HG02884 (cell line): ENCODE measurements around the gene SERAC1.

ENCODE experiments used
- ATAC-seq: cut with Tn5 transposase; IDR thresholded peaks from one replicate; pipeline ENCODE4 v1.9.1; 2021; ENCODE audit warnings: mild to moderate bottlenecking, moderate library complexity; ENCODE audit not compliant: unreplicated experiment

The SERAC1 gene

DNA sequence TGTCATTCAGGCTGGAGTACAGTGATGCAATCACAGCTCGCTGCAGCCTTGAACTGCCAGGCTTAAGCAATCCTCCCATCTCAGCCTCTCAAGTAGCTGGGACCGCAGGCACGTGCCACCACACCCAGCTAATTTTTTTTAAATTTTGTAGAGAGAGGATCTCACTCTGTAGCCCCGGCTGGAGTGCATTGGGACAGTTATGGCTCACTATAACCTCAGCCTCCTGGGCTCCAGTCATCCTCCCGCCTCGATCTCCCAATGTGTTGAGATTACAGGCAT, 86.5 kb downstream of the SERAC1 start:
- ATAC-seq, result no peak

DNA sequence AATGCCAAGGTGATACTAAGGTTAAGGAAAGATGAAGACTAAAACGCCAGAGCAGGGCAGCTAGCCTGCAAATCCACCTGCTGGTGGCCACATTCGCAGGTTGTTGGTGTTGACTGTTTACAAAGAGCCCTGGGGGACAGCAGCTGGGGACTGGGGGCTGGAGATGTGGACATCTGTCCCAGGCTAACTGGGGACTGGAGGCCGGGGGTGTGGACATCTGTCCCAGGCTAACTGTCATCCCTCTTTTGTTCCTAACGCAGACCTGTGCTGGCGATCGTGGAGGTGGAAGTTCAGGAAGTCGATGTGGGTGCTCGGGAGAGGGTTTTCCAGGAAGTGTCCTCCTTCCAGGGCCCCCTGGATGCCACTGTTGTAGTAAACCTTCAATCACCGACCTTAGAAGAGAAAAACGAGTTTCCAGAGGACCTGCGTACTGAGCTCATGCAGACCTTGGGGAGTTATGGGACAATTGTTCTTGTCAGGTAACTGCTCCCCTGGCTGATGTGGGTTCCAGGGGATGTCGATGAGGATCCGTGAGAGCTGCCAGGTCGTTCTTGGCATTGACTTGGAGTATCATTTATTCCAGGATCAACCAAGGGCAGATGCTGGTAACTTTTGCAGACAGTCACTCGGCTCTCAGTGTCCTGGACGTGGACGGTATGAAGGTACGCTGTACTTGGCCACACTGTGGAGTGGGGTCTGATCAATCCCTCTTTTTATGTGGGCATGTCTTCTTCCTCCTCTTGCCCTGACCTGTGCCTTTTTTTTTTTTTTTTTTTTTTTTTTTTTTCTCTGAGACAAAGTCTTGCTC, 87.0 kb downstream of the SERAC1 start:
- no peak for ATAC-seq

DNA sequence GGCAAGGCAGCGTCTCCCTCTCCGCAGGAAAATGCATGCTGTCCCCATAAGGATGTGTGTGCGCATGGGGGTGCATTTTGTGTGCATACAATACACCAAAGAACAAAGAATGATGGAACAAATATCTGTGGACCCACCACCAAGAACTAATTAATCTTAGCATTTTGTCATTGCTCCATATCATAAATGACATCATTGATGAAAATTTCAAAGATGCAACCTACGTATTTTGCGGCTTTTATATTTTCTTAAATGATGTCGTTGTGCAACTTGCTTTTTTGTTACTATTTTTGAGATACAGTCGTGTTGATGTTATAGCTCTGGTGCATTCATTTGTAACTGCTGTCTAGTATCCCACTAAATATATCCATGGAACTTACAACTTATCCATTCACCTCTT, 89.7 kb downstream of the SERAC1 start:
- ATAC-seq, result no peak

DNA sequence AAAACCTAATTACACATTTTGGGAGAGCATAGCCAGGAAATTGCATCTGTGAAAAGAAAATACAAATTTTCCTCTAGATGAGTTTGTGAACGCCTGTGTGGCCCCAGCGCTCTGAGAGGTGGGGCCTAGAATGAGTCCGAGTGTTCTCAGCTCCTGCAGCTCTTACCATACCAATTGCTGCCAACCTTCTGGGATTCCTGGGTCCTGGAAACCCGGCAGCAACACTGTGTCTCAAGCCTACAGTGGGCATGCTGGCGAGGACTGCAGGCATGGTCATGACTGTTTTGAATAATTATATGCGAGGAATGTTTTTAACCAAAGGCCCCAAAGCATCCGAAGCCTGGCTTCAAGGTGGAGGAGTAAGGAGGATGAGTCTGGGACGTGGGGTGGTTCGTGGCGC, 90.4 kb downstream of the SERAC1 start:
- no peak for ATAC-seq

DNA sequence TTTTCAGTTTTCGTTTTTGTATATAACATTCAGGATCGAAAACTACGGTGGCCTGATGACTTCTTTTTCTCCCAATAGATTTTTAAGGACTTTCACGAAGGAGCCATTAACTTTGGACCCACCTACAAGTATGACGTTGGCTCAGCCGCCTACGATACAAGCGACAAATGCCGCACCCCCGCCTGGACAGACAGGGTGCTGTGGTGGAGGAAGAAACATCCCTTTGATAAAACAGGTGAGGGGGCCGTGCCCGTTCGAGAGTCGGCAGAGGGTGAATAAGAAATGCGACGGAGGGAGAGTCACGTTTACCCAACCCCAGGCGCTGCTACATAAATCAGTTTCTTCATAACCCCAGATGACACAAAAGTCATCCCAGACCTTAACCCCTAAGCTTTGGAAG, 91.5 kb downstream of the SERAC1 start:
- no peak for ATAC-seq

DNA sequence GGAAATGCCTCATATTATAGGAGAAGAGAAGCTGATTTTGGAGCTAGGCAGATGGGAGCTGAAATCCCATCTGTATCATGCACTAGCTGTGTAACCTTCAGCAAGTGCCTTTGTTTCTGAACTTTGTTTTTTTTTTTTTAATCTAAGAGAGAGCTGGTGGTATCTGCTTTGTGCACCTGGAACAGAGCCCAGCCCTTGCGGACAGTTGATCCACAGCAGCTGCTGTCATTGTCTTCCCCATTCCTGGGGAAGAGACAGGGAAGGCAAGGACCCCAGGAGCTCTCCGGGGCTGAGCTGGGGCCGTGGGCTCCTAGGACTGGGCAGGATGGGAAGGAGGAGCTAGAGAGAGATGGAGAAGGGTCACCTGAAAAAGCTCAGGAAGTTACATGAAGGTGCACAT, 94.3 kb downstream of the SERAC1 start:
- no peak for ATAC-seq

DNA sequence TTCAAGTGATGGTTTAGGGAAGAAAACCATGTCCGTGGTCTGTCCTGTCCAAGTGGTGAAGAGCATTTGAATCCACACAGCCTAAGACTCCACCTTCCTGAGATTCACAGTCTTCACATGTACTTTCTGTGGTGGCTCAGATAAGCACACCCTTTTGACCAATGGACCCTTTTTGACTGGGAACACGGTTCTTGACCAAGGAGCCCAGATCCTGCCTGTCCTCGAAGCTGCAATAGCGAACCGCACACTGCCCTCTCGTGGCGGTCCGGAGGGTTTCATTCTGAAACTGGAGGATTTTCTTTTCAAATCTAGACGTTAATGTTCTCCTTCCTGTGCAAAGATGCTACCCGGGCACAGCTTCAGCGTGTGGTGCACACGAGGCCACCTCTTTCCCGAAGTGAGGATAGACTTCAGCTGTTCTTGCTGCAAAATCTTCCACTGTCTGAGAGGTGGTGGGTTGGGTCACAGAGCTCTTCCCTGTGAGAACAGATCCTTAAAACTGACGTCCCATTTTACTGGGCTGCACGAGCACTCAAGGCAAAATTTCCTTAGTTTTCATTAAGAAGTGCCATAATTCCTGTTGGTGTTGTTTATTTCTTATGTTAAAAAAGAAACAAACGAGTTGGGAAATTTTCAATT, 95.9 kb downstream of the SERAC1 start:
- ATAC-seq, result no peak

DNA sequence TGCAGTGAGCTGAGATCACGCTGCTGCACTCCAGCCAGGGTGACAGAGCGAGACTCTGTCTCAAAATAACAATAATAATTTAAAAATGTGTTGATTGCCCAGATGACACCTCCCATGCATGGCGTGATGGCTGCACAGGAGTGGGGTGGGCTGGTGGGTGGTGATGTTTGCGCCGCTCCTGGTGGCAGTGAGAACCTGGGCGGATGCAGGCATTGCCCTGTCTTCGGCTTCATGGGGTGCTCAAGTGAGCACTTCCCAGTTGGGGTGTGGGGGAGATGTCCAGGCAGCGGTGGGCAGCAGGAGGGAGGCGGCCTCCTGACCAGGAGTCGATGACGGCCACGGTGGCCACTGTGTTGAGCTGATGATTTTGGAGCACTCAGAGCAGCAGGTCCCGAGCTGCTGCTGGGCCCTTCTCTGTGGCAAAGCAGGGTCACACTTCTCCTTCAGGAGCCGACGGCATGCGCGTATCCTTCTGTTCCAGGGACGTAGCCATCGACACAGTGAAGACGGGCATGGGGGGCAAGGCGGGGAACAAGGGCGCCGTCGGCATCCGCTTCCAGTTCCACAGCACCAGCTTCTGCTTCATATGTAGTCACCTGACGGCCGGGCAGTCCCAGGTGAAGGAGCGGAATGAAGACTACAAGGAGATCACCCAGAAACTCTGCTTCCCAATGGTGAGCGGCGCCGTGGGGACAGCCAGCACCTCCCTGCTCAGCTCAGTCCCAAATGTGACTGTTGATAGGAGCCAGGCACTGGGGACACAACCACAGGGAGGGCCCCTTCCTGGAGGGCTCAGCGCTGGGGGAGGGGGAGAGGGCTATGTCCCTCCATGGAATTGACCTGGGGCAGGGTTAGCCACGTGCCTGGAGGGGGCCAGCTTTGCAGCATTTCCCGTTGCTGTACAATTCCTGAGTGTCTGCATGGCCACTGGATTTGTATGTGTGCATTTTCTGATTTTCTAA, 96.7 kb downstream of the SERAC1 start:
- ATAC-seq, result no peak

DNA sequence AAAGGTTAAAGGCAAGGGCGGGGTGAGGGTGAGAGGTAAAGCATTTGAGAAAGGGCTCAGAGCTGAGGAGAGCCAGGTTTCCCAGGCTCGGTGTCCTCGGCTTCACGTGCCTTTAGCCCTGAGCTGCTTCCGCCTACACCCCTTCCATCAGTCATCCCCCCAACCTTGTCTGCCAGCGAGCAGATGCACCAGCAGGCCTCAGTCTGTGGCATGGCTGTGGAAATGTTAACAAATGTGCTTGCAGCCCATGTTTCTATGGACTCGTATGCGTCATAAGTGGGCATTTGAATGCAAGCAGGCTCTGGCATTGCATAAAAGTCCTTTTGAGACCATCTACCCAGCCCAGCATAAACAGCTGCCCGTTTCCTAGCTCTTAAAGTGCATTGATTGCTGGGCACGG, 97.5 kb downstream of the SERAC1 start:
- ATAC-seq, result no peak

DNA sequence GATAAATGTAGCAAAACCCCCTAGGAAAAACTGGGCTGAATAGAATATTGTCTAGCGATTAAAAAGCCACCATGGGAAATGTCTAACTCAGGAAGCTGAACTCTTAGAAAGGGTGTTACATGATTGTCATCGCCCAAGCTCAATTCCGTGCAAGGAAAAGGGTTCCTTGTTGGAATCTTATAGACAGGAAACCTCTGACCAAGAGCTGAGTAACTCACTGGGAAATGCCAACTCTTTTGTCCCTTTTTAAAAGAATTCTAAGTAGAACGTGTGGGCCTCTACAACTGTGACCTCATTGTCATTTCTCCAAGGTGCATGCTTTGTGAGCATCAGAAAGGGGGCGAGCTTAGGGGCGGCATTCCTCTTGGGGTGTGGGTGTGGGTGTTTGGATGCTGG, 98.3 kb downstream of the SERAC1 start:
- ATAC-seq, result no peak

DNA sequence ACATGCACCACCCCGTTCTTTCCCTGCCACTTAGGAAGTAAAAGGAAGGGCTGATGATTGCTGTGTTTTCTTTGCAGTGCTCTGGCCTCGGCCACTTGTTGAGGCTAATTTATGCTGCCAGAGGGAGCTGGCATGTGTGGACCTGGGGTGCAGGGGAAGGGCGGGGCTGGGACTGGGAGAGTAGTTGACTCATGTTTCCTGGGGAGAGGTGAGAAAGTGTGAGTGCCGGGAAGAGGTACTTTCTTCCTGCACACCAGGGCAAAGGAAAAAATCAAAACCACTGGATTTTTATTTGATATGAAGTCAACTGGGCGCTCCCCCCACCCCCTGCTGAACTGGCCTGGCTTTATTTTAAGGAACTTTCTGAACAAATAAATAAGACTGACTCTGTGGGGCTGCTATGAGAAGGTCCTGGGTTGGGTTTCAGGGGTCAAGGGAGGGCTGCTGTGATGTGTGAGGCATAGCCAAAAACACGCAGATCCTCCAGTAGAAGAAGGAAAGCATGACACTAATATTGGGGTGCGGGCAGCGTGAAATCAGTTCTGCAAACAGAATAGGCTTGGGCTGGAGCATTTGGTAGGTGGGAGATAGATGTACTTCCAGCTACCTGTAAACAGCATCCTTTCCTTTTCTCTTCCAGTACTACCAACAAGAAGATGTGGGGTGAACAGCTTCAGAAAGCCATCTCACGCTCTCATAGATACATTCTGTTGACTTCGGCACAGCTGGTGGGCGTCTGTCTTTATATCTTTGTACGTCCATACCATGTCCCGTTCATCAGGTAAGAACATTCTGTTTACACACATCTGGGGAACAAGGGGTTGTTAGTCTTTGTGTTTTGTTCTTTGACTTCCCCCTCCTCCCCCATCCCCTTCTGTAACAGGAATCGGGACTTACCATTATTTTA, 98.9 kb downstream of the SERAC1 start:
- no peak for ATAC-seq

DNA sequence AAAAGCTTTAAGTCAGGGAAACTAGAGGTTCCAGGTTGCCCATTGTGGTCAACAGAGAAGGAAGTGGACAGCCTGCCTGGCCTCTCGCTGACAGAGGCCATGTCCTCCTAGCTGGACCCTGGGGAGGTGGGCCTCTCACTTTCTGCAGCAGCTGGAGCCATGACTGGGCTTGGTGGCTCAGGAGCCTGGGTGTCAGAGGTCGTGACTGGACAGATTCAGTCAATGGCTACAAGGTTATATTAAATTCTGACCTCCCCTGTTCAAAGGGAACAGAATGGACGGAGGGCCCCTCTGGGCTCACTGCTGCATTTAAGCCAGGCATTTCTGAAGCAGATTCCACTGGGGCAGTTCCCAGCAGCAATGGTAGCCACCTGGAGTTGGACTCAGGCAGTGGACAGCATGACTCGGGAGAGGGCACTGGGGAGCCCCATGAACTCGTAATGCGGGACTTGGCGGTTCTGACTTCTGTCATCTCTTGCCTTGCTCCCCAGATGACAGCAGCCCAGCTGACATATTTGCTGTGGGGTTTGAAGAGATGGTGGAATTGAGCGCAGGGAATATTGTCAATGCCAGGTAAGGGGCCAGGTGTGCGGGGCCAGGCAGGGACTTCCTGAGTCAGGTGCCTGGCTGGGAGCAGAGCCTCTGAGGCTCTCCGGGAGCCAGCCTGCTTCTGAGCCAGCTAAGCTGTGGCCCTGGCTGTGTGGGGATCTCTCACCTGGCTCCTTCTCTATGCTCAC, 99.7 kb downstream of the SERAC1 start:
- ATAC-seq, result no peak

DNA sequence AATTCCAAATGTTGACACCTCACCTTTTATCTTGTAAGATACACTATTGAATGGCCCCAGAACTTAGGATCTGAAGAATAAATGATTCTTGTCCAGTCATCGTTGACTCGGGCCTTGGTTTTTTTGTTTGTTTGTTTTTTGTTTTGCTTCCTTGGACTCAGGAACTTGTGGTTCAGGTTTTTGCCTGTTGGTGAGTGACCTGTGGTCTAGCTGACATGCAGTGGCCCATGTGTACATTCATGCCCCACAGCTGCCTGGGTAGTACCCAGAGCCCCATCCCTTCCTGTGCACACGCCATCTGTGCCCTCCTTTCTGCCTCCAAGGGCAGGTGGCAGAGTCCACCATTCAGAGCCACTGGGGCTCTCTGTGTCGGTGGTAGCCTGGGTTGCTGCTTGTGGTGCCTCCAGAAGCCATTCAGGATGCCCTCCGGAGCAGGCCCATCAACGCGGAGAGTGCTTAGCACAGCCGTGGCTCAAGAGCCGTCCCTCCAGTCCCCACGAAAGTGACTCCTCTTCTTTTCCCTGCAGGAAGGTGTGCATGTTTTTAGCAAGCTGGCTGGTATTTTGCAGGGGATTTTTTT, 100.5 kb downstream of the SERAC1 start:
- no peak for ATAC-seq

DNA sequence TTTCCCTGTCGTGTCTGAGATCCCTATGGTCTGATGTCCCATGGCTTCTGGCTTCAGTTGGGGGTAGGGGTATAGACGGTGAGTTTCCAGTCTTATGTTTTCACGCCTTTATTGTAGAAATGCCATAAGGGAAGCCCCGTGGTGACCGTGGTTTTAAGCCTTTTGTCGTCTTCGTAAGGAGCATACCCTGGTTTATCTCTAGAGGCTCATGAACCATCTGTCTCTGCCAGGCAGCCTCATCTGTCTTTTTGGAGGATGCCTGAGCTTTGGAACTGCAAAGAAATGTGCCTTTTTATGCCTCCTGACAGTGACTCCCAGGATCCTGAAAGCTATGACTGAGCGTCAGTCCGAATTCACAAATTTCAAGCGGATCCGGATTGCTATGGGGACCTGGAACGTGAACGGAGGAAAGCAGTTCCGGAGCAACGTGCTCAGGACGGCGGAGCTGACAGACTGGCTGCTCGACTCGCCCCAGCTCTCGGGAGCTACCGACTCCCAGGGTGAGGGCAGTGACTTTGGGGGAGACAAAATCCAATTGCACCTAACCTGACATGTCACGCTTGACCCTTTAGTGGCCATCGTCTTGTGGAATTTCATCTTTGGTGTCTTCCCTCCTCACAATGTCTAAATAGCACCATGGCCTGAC, 101.8 kb downstream of the SERAC1 start:
- ATAC-seq, result no peak

DNA sequence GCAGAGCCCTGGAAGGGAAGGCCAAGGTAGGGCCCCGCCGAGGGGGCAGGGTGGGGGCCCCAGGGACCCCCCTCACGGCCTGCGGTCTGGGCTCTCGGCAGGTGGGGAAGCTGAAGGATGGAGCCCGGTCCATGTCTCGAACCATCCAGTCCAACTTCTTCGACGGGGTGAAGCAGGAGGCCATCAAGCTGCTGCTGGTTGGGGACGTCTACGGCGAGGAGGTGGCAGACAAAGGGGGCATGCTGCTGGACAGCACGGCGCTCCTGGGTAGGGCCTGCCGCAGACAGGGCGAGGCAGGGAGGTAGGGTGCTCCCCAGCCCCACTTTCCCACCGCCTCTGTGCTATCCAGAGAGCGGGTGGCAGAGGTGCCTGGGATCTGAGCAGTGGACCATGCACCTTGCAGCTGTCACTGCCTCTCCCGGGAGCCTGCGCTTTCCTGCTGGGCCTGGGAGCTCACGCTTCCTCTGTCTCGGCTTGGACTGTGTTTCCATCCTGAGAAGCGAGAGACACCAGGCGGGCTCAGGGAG, 103.3 kb downstream of the SERAC1 start:
- ATAC-seq, result no peak

DNA sequence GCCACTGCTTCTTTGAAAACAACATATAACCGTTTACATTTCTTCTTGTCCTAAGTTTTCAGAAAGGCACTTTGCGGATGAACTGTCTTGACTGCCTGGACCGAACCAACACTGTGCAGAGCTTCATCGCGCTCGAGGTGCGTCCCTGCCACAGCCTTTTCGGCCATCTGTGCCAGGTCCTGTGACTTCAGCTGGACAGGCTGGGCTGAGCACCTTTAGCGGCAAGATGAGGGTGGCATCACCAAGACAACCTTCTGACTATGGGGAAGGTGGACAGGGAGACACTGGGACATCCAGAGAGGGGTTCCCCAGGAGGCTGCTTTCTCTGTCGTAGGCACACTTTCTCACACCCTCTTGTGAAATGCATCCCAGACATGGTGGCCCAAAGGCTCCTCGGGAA, 104.3 kb downstream of the SERAC1 start:
- no peak for ATAC-seq

DNA sequence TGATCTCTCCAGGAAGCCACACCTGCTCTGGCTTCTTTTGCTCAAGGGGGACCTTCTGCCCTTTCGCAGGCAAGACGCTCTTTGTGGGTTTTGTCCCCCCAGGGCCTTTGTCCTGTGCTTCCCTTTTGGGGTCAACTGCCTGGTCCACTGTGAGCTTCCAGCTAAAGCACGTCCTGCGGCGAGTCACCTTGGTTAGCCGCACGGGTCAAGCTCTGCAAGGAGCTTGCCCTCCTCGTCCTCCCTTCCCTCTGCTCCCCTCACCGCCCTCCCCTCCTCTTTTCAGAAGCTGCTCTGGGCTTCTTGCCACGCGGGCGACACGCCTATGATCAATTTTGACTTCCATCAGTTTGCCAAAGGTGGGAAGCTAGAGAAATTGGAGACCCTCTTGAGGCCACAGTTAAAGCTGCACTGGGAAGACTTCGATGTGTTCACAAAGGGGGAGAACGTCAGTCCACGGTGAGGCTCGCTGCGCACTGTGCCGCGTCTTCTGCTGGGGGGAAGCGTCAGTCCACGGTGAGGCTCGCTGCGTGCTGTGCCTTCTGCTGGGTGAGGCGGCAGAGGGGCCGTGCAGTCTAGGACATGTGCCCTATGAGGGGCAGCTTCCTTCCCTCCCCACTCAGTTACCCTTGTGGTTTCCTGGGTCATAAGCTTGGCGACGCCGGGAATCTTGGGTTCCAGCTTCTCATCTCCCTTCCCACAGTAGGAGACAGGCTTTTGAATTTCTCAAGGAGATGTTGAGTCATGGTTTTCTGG, 106.2 kb downstream of the SERAC1 start:
- no peak for ATAC-seq

DNA sequence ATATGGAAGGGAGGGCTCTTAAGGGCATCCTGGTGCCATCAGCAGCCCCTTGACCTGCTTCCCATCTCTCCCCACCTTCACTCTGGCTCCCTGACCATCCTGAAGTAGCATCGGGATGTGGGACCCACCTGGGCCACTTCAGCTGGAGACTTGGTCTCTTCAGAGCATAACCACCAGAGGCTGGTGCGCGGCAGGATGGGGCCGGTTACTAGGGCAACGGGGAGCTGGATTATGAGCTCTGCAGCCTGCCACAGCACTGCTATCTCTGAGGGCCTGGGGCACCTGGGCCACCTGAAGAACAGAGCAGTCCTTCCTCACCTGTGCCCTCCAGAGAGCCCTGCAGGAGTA, 106.7 kb downstream of the SERAC1 start:
- no peak for ATAC-seq
